Ureter (tissue), 1 donor: ENCODE data around the gene ATP8A2. TPM values are rescaled to one million over a fixed set of nuclear protein-coding genes. Genes with fewer than 3 reads are reported as not detected.
"Not testable (repeated sequence)": the region's sequence is repeated elsewhere in the genome, so short reads cannot be mapped to it uniquely, and the experiment has no call there.

Source experiments
- DNase-seq: peaks from one replicate; pipeline ENCODE4 v3.0.0-alpha.2; 2020; ENCODE audit warnings: low spot score
- total RNA-seq: library from RNA; stranded (reverse); gene quantifications from one replicate; pipeline ENCODE4 v1.2.4, GENCODE V29; 2023
- donor health status: DM: yes; HTN: yes; CAD: no.

ATP8A2 gene
- total RNA-seq, 1 donor from 2014 or later: 0.13 TPM

- not testable (repeated sequence) for DNase-seq
Observed at GRCh38 chr13:25548991-25549390, 177.2 kb downstream of the ATP8A2 start.

- DNase-seq: no peak
Observed at GRCh38 chr13:25561812-25562211, 190.0 kb downstream of the ATP8A2 start.

DNA sequence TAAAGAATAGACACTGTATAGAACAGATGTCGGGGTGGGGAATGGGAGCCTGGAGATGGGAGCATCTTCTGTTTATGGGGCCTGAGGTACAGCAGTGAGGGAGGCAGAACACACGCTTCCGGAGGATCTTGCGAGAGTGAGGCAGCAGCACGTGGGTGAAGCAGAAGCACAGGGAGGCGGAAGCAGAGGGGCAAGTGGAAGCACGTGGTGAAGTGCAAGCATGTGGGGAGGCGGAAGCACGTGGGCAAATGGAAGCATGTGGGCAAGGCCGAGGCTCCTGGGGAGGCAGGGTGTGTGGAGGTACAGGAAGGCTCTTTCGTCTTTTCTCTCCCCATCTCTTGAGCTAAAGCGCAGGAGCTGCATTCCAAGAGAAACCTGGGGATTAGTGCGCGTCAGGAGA lies 198.4 kb downstream of the ATP8A2 start:
- DNase-seq: no peak

GRCh38 chr13:25571237-25571636 lies 199.5 kb downstream of the ATP8A2 start:
- no peak for DNase-seq

GRCh38 chr13:25572171-25572570 lies 200.4 kb downstream of the ATP8A2 start:
- not testable (repeated sequence) for DNase-seq

DNA sequence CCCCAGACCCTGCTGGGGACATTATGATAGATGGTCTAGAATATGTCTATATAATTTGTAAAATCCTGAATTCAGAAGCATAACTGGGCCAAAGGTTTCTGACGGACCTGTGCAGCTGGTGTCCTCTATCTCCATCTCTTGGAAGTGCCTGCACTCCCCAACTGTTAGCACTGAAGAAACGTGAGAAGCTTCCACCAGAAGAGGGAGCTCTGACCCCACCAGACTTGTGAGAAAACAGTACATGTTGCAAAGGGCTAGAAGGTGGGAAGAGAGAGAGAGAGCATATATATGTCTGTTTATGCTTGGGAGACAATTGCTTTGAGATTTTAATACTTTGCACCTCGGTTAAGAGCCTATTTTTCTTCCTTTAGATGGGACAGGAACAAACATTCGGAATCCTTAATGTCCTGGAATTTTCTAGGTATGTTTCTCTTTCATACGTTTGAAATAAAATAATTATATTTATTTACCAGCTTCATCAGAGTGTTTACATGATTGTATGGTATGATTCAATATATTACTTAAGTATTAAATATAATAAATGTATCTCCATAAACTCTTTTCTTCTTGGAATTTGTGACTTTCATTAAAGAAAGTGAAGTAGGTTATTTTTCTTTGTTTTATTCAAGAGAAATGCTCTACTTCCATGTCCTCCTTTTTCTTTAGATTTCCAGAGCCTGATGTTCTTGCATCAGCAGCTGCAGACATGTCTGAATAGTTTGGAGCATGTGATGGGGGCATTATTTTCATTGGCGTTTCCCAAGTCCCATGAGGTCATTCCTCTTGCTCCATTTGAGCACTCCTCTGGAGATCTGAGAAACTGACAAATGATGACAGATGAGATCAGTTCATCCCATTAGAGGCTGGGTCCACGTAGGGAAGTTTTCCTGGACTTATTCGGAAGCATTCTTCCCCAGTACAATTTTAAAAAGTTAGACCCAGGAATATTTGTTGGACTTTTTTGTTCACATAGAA lies 202.9 kb downstream of the ATP8A2 start:
- peak; percentile 83 for DNase-seq

GRCh38 chr13:25575562-25575961 lies 203.8 kb downstream of the ATP8A2 start:
- DNase-seq: no peak

DNA sequence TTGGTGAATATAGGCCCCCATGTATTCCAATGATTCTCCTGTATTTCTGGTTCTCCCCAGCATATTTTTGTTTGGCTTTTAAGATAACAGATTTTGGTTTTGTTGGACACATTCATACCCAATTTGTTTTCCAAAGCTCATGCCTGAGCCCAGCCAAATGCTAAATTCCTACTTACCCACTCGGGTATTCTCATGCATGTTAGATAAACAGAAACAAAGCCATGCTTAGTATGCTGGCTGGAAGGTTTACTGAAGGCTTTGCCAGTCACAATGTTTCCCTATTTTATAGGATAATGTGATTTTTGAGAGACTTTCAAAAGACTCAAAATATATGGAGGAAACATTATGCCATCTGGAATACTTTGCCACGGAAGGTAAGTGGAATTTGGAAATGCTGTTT lies 206.8 kb downstream of the ATP8A2 start:
- DNase-seq: no peak

DNA sequence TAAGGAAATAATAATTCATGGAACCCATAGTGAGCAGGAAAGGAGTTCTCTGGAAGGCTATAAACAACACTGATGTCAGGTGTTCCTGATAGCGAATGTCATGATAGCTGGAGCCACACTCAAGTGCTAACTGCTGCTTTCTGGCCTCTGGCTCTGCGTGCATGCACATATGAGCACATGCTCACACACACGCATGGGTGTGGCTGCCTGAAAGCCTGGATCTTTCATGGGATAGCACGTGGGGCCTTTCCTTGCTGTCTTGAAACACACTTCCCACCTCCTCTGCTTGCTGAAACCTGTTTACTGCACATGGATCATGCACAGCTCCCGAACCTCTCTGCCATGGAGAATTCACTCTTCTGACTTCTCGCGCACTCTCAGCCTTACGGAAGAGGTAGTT lies 207.4 kb downstream of the ATP8A2 start:
- no peak for DNase-seq

GRCh38 chr13:25581351-25581750 lies 209.6 kb downstream of the ATP8A2 start:
- no peak for DNase-seq

DNA sequence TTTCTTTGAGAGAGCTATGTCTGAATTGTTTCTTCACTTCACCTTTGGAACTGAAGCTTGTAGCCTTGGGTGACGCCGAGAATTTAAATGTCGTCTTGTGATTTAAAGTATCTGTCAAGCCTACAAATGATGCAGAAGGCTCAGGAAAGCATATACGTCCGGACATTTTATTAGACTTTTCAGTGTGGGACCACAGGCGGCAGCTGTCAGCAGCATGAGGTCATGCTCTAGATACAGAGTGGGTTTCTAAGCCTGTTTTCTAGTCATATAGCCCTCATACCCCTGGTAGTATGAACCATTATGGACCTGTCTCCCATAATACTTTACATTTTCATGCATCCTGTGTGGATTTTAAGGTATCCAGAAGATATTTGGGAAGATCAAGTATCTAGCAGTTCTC lies 212.3 kb downstream of the ATP8A2 start:
- DNase-seq: no peak

GRCh38 chr13:25585000-25585399 lies 213.2 kb downstream of the ATP8A2 start:
- DNase-seq: no peak

GRCh38 chr13:25587326-25587980 lies 215.7 kb downstream of the ATP8A2 start:
- DNase-seq: no peak

DNA sequence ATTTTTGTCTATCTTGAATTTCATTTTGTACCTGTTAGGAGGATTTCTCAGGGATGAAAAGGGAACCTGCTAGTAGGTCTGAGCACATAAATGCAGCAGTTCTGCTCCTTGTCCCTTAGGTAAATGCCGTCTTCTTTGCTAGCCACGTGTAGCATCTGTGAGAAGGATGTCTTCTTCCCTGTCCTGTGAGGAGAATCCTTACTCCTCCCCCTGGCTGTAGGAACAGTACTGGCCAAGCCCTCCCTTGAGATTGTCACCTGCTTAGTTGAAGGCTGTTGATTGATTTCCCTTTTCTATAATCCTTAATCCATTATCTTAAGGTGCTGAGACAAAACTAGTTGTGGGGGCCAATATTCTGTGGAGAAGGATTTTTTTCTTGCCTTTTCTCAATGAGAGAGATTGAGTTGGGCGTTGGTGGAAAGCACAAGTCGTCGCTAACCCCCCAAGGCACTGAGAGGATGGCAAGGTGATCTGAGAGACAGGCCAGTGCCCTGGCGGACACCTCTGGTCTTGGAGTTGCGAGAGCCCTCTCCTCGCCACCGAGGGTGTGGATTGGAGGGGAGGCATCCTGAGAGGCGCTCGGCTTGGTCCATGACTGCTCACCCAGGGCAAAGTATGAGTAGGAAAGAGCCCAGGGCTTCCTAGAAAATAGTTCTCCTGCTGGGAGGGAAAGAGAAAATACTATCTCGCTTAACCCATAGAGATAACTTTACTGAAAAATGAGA lies 216.7 kb downstream of the ATP8A2 start:
- no peak for DNase-seq

GRCh38 chr13:25598421-25598820 lies 226.6 kb downstream of the ATP8A2 start:
- DNase-seq: no peak

- no peak for DNase-seq
Observed at GRCh38 chr13:25602176-25602575, 230.4 kb downstream of the ATP8A2 start.

- DNase-seq: no peak
Observed at GRCh38 chr13:25604106-25604505, 232.3 kb downstream of the ATP8A2 start.

GRCh38 chr13:25607096-25607495 lies 235.3 kb downstream of the ATP8A2 start:
- no peak for DNase-seq

- DNase-seq: no peak
Observed at GRCh38 chr13:25608181-25608580, 236.4 kb downstream of the ATP8A2 start.

- DNase-seq: no peak
Observed at GRCh38 chr13:25616674-25617073, 244.9 kb downstream of the ATP8A2 start.

DNA sequence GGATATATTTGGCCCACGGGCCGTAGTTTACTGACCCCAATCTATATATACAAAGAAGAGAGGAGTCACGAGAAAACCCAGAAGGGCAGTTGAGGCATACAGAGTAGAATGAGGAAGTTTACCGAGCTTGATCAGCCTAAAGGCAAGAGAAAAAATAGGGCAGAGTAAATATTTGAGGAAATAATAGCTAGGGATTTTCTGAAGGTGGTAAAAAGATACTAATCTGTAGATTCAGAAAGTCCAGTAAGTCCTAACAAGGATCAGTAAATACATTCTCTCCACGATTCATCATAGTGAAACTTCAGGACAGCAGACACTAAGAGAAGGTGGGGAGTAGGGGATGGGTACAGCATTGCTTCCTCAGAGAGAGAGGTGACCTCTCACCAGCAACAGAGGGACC lies 248.1 kb downstream of the ATP8A2 start:
- DNase-seq: no peak

DNA sequence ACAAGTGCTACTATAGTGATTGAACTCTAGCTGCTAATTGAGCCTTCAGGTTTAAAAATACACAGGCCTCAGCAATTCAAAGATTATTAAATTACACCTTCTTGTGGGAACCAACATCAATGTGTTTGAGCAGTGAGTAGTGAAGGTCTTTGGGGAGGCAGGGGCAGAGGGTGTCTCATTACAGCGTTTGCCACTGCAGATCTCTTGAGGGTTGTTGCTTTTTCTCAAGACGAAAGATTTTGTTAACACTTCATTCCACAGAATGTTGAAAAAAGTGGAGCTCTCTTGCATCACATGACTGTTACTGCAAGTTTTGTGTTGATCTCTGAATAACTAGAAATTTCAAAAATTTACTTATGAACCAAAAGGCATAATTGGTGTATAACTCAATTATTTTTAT lies 253.6 kb downstream of the ATP8A2 start:
- DNase-seq: no peak
